ENCODE measurements around the gene DNAJC27. TPM values are rescaled to one million over a fixed set of nuclear protein-coding genes. Genes with fewer than 3 reads are reported as not detected.

DNAJC27 gene
- total and polyA plus RNA-seq, 2 of the 13 experiments (the other 11 are each of a cell fraction or from before 2014, with no cell fraction given): 3.1 to 3.7 TPM

GRCh38 chr2:25002066-25002465 is 30.3 kb upstream of the DNAJC27 start (continued):
- no peak for TF ChIP-seq ARID4A (CRISPR knock-in tag; IDR thresholded peaks at IDR 0.05; ENCODE audit: borderline replicate concordance)
- no peak for TF ChIP-seq ZNF24 (IDR thresholded peaks at IDR 0.05)
- TF ChIP-seq ZBTB43 (CRISPR knock-in tag; conservative IDR thresholded peaks at IDR 0.05): no peak
- no peak for TF ChIP-seq ATRX (CRISPR knock-in tag; IDR thresholded peaks at IDR 0.05; ENCODE audit: borderline replicate concordance)
- no peak for TF ChIP-seq ZNF256 (CRISPR knock-in tag; conservative IDR thresholded peaks at IDR 0.05)
- no peak for TF ChIP-seq TFE3 (CRISPR knock-in tag; IDR thresholded peaks at IDR 0.05)
- no peak for TF ChIP-seq ZFP90 (CRISPR knock-in tag; IDR thresholded peaks at IDR 0.05; ENCODE audit: borderline replicate concordance)
- no peak for TF ChIP-seq ZNF629 (CRISPR knock-in tag; conservative IDR thresholded peaks at IDR 0.05)
